ENCODE results near the gene GSTM4. TPM values are rescaled to one million over a fixed set of nuclear protein-coding genes. Genes with fewer than 3 reads are reported as not detected.

GSTM4 gene
- total RNA-seq, 1 experiment from 2014 or later: 22.0 TPM

- in situ Hi-C loops (cut with HindIII; ENCODE audit: low pct_unique_long_range_greater_than_20kb, low sequenced_read_pairs) (no loop called here), intact Hi-C loops (cut with micrococcal nuclease; ENCODE audit: unreplicated experiment) (no loop called here)
- ChIA-PET POLR2A (no interaction called here), CTCF (interaction anchor here (0.6 to 1.4 kb wide), 7 partner anchors 8 to 333 kb away, joined by 3 to 6 read pairs (median 4); no protein-coding TSS in a partner anchor)
- H3K4me1 ChIP-seq (ENCODE audit: control insufficient read depth, insufficient read depth, low read length): no peaks in the 10 kb centered on the region; the same call in none of the 2 replicates
- no peaks in the 10 kb centered on the region for H3K9me3 ChIP-seq (ENCODE audit: control insufficient read depth, insufficient read depth, low read depth, low read length)
- TF ChIP-seq SIN3A (IDR thresholded peaks at IDR 0.05; ENCODE audit: borderline replicate concordance, insufficient read depth, low read depth, low read length) (no peak), TCF7L2 (IDR thresholded peaks at IDR 0.05; ENCODE audit: low read depth, low read length) (no peak), POLR2AphosphoS5 (IDR thresholded peaks at IDR 0.05; ENCODE audit: low read depth, low read length) (no peak), CTCF (IDR thresholded peaks at IDR 0.05) (no peak)
- TF ChIP-seq, protein P1, sequence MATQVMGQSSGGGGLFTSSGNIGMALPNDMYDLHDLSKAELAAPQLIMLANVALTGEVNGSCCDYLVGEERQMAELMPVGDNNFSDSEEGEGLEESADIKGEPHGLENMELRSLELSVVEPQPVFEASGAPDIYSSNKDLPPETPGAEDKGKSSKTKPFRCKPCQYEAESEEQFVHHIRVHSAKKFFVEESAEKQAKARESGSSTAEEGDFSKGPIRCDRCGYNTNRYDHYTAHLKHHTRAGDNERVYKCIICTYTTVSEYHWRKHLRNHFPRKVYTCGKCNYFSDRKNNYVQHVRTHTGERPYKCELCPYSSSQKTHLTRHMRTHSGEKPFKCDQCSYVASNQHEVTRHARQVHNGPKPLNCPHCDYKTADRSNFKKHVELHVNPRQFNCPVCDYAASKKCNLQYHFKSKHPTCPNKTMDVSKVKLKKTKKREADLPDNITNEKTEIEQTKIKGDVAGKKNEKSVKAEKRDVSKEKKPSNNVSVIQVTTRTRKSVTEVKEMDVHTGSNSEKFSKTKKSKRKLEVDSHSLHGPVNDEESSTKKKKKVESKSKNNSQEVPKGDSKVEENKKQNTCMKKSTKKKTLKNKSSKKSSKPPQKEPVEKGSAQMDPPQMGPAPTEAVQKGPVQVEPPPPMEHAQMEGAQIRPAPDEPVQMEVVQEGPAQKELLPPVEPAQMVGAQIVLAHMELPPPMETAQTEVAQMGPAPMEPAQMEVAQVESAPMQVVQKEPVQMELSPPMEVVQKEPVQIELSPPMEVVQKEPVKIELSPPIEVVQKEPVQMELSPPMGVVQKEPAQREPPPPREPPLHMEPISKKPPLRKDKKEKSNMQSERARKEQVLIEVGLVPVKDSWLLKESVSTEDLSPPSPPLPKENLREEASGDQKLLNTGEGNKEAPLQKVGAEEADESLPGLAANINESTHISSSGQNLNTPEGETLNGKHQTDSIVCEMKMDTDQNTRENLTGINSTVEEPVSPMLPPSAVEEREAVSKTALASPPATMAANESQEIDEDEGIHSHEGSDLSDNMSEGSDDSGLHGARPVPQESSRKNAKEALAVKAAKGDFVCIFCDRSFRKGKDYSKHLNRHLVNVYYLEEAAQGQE (IDR thresholded peaks at IDR 0.05; ENCODE audit: insufficient read depth in 1 of 2, low read depth in 2 of 2, low read length in 1 of 2): no peak
- no peak overlapping the region for H3K4me3 ChIP-seq (ENCODE audit: low read depth in 2 of 2, low read length in 2 of 2)
- no peak overlapping the region for H3K27ac ChIP-seq (ENCODE audit: low read length)
- H3K36me3 ChIP-seq (ENCODE audit: control insufficient read depth, insufficient read depth, low read length): no peaks in the 10 kb centered on the region
- TSS peak; percentile 69 for BruUV-seq (replicated peaks)
- no peaks in the 10 kb centered on the region for H3K27me3 ChIP-seq (ENCODE audit: control insufficient read depth, insufficient read depth, low read length)
- no peak for DNase-seq (ENCODE audit: low read depth, low spot score)
- no peak for ATAC-seq
Observed at GRCh38 chr1:109630898-109631512, 24.9 kb upstream of the GSTM4 start.

DNA sequence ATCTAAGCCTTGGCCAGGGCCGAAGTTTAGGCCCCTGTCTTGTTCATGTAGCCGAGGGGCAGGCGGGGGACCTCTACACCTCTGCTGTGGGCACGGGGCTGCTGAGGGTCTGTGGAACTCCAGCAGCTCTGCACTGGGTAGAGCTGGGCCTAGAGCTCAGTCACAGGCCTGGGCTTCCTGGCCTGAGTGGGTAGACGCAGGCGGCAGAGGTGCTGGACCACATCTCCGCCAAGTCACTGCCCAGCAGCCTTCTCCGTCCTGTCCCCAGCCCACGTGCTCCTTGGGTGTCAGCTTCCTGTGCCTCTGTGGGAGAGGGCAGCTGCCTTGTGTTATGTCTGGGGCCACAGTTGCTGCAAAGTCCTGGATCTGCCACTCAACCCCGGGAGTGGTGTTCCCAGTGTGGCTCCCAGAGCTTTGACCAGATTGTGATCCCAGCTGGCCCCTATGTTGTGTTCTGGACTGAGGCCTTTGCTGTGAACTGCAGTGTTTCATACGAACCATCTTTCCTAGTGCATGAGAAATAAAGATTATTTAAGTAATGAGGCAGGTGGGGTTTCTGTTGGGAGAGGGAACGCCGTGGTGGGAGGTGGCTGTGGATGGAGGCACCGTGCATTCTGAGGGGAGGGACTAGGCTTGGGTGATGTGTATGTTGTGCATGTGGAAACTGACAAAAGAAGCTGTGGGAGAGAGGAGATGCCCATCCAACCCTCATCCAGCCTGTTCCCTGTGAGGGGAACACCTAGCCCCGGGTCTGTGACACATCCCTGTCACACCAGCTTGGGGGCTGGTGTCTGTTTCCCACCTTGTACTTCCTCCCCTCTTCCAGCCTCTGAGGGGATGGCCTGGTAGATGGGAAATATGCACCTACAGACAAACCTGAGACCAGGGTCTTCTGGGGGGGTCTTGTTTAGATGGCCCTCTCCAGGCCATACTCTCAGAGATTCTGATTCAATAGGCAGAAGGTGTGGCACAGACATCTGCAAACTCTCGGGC is 24.1 kb upstream of the GSTM4 start:
- CTCF ChIA-PET: interaction anchor here (1.1 kb wide), 1 partner anchor 8 kb away, joined by 3 read pairs; no protein-coding TSS in a partner anchor
- no peak overlapping the region for H3K27ac ChIP-seq (ENCODE audit: low read length)
- TF ChIP-seq POLR2AphosphoS5 (IDR thresholded peaks at IDR 0.05; ENCODE audit: low read depth, low read length): no peak
- no peaks in the 10 kb centered on the region for H3K36me3 ChIP-seq (ENCODE audit: control insufficient read depth, insufficient read depth, low read length)
- in situ Hi-C loops (cut with HindIII; ENCODE audit: low pct_unique_long_range_greater_than_20kb, low sequenced_read_pairs): no loop called here
- no peak overlapping the region for H3K4me3 ChIP-seq (ENCODE audit: low read depth in 2 of 2, low read length in 2 of 2)
- H3K4me1 ChIP-seq (ENCODE audit: control insufficient read depth, insufficient read depth, low read length): no peaks in the 10 kb centered on the region; the same call in none of the 2 replicates
- H3K27me3 ChIP-seq (ENCODE audit: control insufficient read depth, insufficient read depth, low read length): no peaks in the 10 kb centered on the region
- no TSS peak for BruUV-seq (replicated peaks)
- POLR2A ChIA-PET: no interaction called here
- no peak for ATAC-seq
- DNase-seq (ENCODE audit: low read depth, low spot score): no peak
- intact Hi-C loops (cut with micrococcal nuclease; ENCODE audit: unreplicated experiment): no loop called here
- H3K9me3 ChIP-seq (ENCODE audit: control insufficient read depth, insufficient read depth, low read depth, low read length): no peaks in the 10 kb centered on the region

Data from Panc1 (cell line).